K562 (cell line): ENCODE results near the gene AHCYL2. TPM values are rescaled to one million over a fixed set of nuclear protein-coding genes. Genes with fewer than 3 reads are reported as not detected.
A peak's percentile ranks its signal among the peaks of the same experiment; 100 is the strongest.

Source experiments
- ADNP ChIP-seq: fragments of 200-800 bp; sonication (Bioruptor generic); IDR thresholded peaks from 2 replicates; pipeline ENCODE4 v1.6.1; 2016; ENCODE audit warnings: missing genetic modification characterization, missing compliant biosample characterization
- CBFA2T2 ChIP-seq: fragments of 450-650 bp; conservative IDR thresholded peaks from 2 replicates; pipeline ENCODE4 v1.6.1; 2017; ENCODE audit warnings: mild to moderate bottlenecking
- CHD4 ChIP-seq: fragments of 200-600 bp; sonication (generic); IDR thresholded peaks from 3 replicates; pipeline ENCODE4 v1.6.1; 2012; ENCODE audit warnings: low read depth, mild to moderate bottlenecking, mixed read lengths, low read length, inconsistent platforms; ENCODE audit not compliant: insufficient read depth, insufficient replicate concordance, poor library complexity, severe bottlenecking
- CREBBP ChIP-seq: IDR thresholded peaks from one replicate; pipeline ENCODE4 v1.6.1; 2012; ENCODE audit warnings: low read depth, mild to moderate bottlenecking, control low read depth, inconsistent platforms, low read length
- FOSL1 ChIP-seq: fragments of 200-800 bp; sonication (Bioruptor generic); conservative IDR thresholded peaks from 2 replicates; pipeline ENCODE4 v1.6.1; 2016; ENCODE audit warnings: missing genetic modification characterization, missing compliant biosample characterization
- FOXK2 ChIP-seq, 2 experiments: fragments of 450-650 bp; IDR thresholded peaks in 1 of 2; conservative IDR thresholded peaks in 1 of 2; 2 replicates each; pipeline ENCODE4 v1.6.1; 2016; ENCODE audit warnings: low read depth in 2 of 2, mild to moderate bottlenecking in 1 of 2
- GATA2 ChIP-seq: sonication (generic); formaldehyde crosslinking; IDR thresholded peaks from 2 replicates; pipeline ENCODE4 v1.4.0; 2020; ENCODE audit warnings: mild to moderate bottlenecking, missing genetic modification reagents
- MAFK ChIP-seq: IDR thresholded peaks from 2 replicates; pipeline ENCODE4 v1.6.1; 2011; ENCODE audit warnings: low read length, improper control_type of control experiment
- MNT ChIP-seq, 2 experiments: fragments of 450-650 bp; conservative IDR thresholded peaks; 2 replicates each; pipeline ENCODE4 v1.6.1; 2017; ENCODE audit warnings: mild to moderate bottlenecking in 2 of 2, moderate library complexity in 2 of 2
- MTA3 ChIP-seq: fragments of 450-650 bp; formaldehyde crosslinking; IDR thresholded peaks from 2 replicates; pipeline ENCODE4 v1.6.1; 2017; ENCODE audit warnings: mild to moderate bottlenecking, borderline replicate concordance
- NCOA6 ChIP-seq: fragments of 450-650 bp; IDR thresholded peaks from 2 replicates; pipeline ENCODE4 v1.6.1; 2017; ENCODE audit warnings: mild to moderate bottlenecking
- SIX5 ChIP-seq, 2 experiments: IDR thresholded peaks; 2 replicates each; pipeline ENCODE4 v1.6.1; 2011; ENCODE audit warnings: low read length in 2 of 2, borderline replicate concordance in 1 of 2, low read depth in 1 of 2, mild to moderate bottlenecking in 1 of 2, moderate library complexity in 1 of 2; ENCODE audit not compliant: insufficient read depth in 1 of 2
- TFE3 ChIP-seq: fragments of 450-650 bp; formaldehyde crosslinking; IDR thresholded peaks from 2 replicates; pipeline ENCODE4 v1.4.0; 2020; ENCODE audit warnings: mild to moderate bottlenecking, mixed read lengths
- polyA plus RNA-seq, 8 experiments: library from polyadenylated mRNA; depleted of rRNA in 4 of 8; stranded (reverse) in 5 of 8; unstranded in 3 of 8; fragments of >200 nt; fragmentation: Nextera tagmentation in 2 of 8; fragmentation: Illumina TruSeq in 1 of 8; extraction: Ambion mirVana in 2 of 8; extraction: Trizol in 1 of 8; gene quantifications; 2 replicates each; pipeline versions ENCODE4 v1.2.1 to v1.2.3, GENCODE V29; 2011 to 2014; ENCODE audit warnings: inconsistent platforms in 1 of 8, missing spikeins in 1 of 8
- total RNA-seq, 7 experiments: library from RNA; depleted of rRNA in 6 of 7; stranded (reverse); fragments of >200 nt in 6 of 7; fragmentation: Illumina TruSeq in 2 of 7; extraction: Trizol in 2 of 7; gene quantifications; 2 replicates each; pipeline versions ENCODE4 v1.2.1 to v1.2.3, GENCODE V29; 2011 to 2021; ENCODE audit warnings: low replicate concordance in 1 of 7
- TF ChIP-seq, protein P1 (sequence below): sonication (generic); formaldehyde crosslinking; IDR thresholded peaks from 2 replicates; pipeline ENCODE4 v1.8.0; 2022; ENCODE audit warnings: mild to moderate bottlenecking, missing genetic modification reagents, borderline replicate concordance
- TF ChIP-seq, protein P2 (sequence below): fragments of 250-450 bp; sonication (Bioruptor Pico); IDR thresholded peaks from 2 replicates; pipeline ENCODE4 v1.5.0; 2021
- TF ChIP-seq, protein P3 (sequence below): fragments of 450-650 bp; IDR thresholded peaks from 2 replicates; pipeline ENCODE4 v1.6.1; 2017; ENCODE audit warnings: mild to moderate bottlenecking, moderate library complexity

Gene AHCYL2
- total and polyA plus RNA-seq, 9 of the 15 experiments (the other 6 are each of a cell fraction or from before 2014, with no cell fraction given), result 0.93 to 10.5 (median 5.2) TPM

GRCh38 chr7:129401228-129401966 lies 176.6 kb downstream of the AHCYL2 start (continued):
- peak; percentile 44 to 56; a peak in 2 of 4 replicates for TF ChIP-seq MNT (conservative IDR thresholded peaks at IDR 0.05)
- no peak for TF ChIP-seq TFE3 (CRISPR knock-in tag)
- TF ChIP-seq CBFA2T2, result peak; percentile 59; the same call in 1 of the 2 replicates
- TF ChIP-seq, protein P1, sequence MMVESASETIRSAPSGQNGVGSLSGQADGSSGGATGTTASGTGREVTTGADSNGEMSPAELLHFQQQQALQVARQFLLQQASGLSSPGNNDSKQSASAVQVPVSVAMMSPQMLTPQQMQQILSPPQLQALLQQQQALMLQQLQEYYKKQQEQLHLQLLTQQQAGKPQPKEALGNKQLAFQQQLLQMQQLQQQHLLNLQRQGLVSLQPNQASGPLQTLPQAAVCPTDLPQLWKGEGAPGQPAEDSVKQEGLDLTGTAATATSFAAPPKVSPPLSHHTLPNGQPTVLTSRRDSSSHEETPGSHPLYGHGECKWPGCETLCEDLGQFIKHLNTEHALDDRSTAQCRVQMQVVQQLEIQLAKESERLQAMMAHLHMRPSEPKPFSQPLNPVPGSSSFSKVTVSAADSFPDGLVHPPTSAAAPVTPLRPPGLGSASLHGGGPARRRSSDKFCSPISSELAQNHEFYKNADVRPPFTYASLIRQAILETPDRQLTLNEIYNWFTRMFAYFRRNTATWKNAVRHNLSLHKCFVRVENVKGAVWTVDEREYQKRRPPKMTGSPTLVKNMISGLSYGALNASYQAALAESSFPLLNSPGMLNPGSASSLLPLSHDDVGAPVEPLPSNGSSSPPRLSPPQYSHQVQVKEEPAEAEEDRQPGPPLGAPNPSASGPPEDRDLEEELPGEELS (CRISPR knock-in tag), result no peak
- TF ChIP-seq MAFK, result peak; percentile 96
- TF ChIP-seq CREBBP, result no peak
- TF ChIP-seq, protein P2, sequence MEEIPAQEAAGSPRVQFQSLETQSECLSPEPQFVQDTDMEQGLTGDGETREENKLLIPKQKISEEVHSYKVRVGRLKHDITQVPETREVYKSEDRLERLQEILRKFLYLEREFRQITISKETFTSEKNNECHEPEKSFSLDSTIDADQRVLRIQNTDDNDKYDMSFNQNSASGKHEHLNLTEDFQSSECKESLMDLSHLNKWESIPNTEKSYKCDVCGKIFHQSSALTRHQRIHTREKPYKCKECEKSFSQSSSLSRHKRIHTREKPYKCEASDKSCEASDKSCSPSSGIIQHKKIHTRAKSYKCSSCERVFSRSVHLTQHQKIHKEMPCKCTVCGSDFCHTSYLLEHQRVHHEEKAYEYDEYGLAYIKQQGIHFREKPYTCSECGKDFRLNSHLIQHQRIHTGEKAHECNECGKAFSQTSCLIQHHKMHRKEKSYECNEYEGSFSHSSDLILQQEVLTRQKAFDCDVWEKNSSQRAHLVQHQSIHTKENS (CRISPR knock-in tag), result no peak
- TF ChIP-seq CHD4, result peak; percentile 27
- TF ChIP-seq GATA2 (CRISPR knock-in tag), result peak; percentile 78; the same call in 1 of the 2 replicates
- TF ChIP-seq MTA3, result peak; percentile 72; the same call in 1 of the 2 replicates
- TF ChIP-seq ADNP, result 0 out of 2 replicates have a peak, but pooled peaks have one; percentile 15
- TF ChIP-seq FOXK2 (conservative IDR thresholded peaks at IDR 0.05 in 1 of 2, IDR thresholded peaks at IDR 0.05 in 1 of 2; ENCODE audit: low read depth in 2 of 2), result peak; percentile 72 to 84; a peak in 3 of 4 replicates
- TF ChIP-seq FOSL1 (tag), result peak; percentile 94
- TF ChIP-seq, protein P3, sequence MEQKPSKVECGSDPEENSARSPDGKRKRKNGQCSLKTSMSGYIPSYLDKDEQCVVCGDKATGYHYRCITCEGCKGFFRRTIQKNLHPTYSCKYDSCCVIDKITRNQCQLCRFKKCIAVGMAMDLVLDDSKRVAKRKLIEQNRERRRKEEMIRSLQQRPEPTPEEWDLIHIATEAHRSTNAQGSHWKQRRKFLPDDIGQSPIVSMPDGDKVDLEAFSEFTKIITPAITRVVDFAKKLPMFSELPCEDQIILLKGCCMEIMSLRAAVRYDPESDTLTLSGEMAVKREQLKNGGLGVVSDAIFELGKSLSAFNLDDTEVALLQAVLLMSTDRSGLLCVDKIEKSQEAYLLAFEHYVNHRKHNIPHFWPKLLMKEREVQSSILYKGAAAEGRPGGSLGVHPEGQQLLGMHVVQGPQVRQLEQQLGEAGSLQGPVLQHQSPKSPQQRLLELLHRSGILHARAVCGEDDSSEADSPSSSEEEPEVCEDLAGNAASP, result no peak
- TF ChIP-seq SIX5 (IDR thresholded peaks at IDR 0.05; ENCODE audit: borderline replicate concordance in 1 of 2, insufficient read depth in 1 of 2, low read depth in 1 of 2, low read length in 2 of 2), result no peak
- no peak for TF ChIP-seq NCOA6
